GM10266 (cell line): ENCODE data around the gene UGT1A4.

ENCODE experiments used
- DNase-seq: peaks from one replicate; pipeline ENCODE4 v3.0.0; 2012; ENCODE audit errors: extremely low spot score
- CTCF ChIP-seq: IDR thresholded peaks from 2 replicates; pipeline ENCODE4 v1.5.1; 2012; ENCODE audit warnings: mild to moderate bottlenecking, low read depth; ENCODE audit not compliant: control insufficient read depth, insufficient read depth; ENCODE audit errors: missing control alignments

Gene UGT1A4

GRCh38 chr2:233813236-233814055 is 94.9 kb downstream of the UGT1A4 start:
- no peak for TF ChIP-seq CTCF
- no peak for DNase-seq

- DNase-seq: no peak
- TF ChIP-seq CTCF: no peak
Observed at GRCh38 chr2:233814056-233814835, 95.7 kb downstream of the UGT1A4 start.

GRCh38 chr2:233815861-233816260 is 97.3 kb downstream of the UGT1A4 start:
- TF ChIP-seq CTCF: no peak

GRCh38 chr2:233816334-233816733 is 97.8 kb downstream of the UGT1A4 start:
- TF ChIP-seq CTCF: no peak
- no peak for DNase-seq

More at GRCh38 chr2:233815861-233816260, 97.3 kb downstream of the UGT1A4 start:
- no peak for DNase-seq

- no peak for TF ChIP-seq CTCF
- no peak for DNase-seq
Observed at GRCh38 chr2:233816771-233817170, 98.2 kb downstream of the UGT1A4 start.

GRCh38 chr2:233817361-233817911 is 98.9 kb downstream of the UGT1A4 start:
- TF ChIP-seq CTCF: no peak
- DNase-seq: no peak
